ENCODE results near the gene CNNM2. TPM values are rescaled to one million over a fixed set of nuclear protein-coding genes. Genes with fewer than 3 reads are reported as not detected.

The CNNM2 gene
- total RNA-seq, 1 experiment from 2014 or later = 16.1 TPM

DNA sequence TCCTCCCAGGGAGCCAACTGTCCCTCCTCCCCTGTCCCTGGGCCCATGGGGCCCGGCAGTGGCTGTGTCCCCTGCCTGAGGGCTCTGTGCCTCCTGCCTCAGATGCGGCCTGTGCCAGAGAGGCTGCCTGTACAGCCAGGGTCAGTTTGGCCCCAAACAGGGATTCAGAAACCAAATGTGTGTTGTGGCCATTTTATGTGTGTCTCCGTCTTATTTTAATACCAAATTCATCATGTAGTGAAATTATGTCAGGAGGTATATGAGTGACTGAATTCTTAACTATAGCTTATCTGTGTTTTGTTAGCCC is 160.2 kb downstream of the CNNM2 start:
- POLR2A ChIA-PET = no interaction called here

DNA sequence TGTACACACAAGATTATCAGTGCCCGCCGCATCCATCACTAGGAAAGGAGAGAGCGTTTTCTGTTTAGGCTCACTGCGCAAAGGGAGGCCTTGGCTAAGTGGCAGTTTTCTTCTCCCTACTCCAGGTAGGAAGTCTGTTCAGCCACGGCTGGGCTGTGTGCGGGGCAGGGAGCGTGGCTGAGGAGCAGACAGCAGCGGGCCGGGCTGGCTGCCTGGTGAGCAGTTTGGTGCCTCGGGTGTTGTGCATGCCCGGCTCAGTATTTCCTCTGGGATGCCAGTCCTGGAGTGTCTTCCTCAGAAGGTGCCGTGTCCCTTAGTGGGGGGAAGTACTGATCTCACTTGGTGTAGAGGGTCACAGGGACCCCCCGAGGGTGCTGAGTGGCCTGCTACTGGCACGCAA is 160.6 kb downstream of the CNNM2 start:
- Mint-ChIP-seq H3K27ac (ENCODE audit: unreplicated experiment) (no peak overlapping the region), H3K36me3 (ENCODE audit: insufficient read depth, unreplicated experiment) (peaks cover 29% of the 10 kb centered on the region), H3K4me3 (ENCODE audit: unreplicated experiment) (no peak overlapping the region), H3K4me1 (ENCODE audit: low read depth, unreplicated experiment) (no peaks in the 10 kb centered on the region), H3K9me3 (ENCODE audit: unreplicated experiment) (no peaks in the 10 kb centered on the region), H3K27me3 (ENCODE audit: insufficient read depth, unreplicated experiment) (no peaks in the 10 kb centered on the region)
- no peaks in the 10 kb centered on the region for H3K27me3 ChIP-seq (replicated peaks; ENCODE audit: control insufficient read depth, insufficient read depth, low read length)
- no peak overlapping the region for H3K4me3 ChIP-seq (ENCODE audit: low read depth, low read length)
- H3K36me3 ChIP-seq (ENCODE audit: control insufficient read depth, insufficient read depth, low read length) = no peaks in the 10 kb centered on the region; the same call in none of the 2 replicates
- POLR2A ChIA-PET = no interaction called here
- BruUV-seq (replicated peaks) = no TSS peak
- DNase-seq = no peak
- intact Hi-C loops (cut with micrococcal nuclease; ENCODE audit: unreplicated experiment) = no loop called here
- TF ChIP-seq, protein P1, sequence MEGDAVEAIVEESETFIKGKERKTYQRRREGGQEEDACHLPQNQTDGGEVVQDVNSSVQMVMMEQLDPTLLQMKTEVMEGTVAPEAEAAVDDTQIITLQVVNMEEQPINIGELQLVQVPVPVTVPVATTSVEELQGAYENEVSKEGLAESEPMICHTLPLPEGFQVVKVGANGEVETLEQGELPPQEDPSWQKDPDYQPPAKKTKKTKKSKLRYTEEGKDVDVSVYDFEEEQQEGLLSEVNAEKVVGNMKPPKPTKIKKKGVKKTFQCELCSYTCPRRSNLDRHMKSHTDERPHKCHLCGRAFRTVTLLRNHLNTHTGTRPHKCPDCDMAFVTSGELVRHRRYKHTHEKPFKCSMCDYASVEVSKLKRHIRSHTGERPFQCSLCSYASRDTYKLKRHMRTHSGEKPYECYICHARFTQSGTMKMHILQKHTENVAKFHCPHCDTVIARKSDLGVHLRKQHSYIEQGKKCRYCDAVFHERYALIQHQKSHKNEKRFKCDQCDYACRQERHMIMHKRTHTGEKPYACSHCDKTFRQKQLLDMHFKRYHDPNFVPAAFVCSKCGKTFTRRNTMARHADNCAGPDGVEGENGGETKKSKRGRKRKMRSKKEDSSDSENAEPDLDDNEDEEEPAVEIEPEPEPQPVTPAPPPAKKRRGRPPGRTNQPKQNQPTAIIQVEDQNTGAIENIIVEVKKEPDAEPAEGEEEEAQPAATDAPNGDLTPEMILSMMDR (IDR thresholded peaks at IDR 0.05; ENCODE audit: insufficient read depth in 1 of 2, low read depth in 1 of 2, low read length in 1 of 2, severe bottlenecking in 1 of 2, unreplicated experiment in 1 of 2) = no peak
- H3K9me3 ChIP-seq = no peaks in the 10 kb centered on the region
- H3K4me1 ChIP-seq = peaks cover 8% of the 10 kb centered on the region; the same call in 1 of the 2 replicates
- CTCF ChIA-PET = no interaction called here

More for the DNA sequence above, 160.2 kb downstream of the CNNM2 start:
- Histone ChIP-seq H3K27me3 (replicated peaks; ENCODE audit: control insufficient read depth, insufficient read depth, low read length) (no peaks in the 10 kb centered on the region), H3K4me1 (peaks cover 8% of the 10 kb centered on the region; the same call in 1 of the 2 replicates), H3K4me3 (ENCODE audit: low read depth, low read length) (no peak overlapping the region), H3K36me3 (ENCODE audit: control insufficient read depth, insufficient read depth, low read length) (no peaks in the 10 kb centered on the region; the same call in none of the 2 replicates), H3K9me3 (no peaks in the 10 kb centered on the region)
- TF ChIP-seq, protein P1 (IDR thresholded peaks at IDR 0.05; ENCODE audit: insufficient read depth in 1 of 2, low read depth in 1 of 2, low read length in 1 of 2, severe bottlenecking in 1 of 2, unreplicated experiment in 1 of 2) = no peak
- CTCF ChIA-PET = interaction anchor here (0.5 kb wide), 1 partner anchor 358 kb away, joined by 9 read pairs; no protein-coding TSS in a partner anchor
- intact Hi-C loops (cut with micrococcal nuclease; ENCODE audit: unreplicated experiment) = no loop called here
- Mint-ChIP-seq H3K27me3 (ENCODE audit: insufficient read depth, unreplicated experiment) (no peaks in the 10 kb centered on the region), H3K36me3 (ENCODE audit: insufficient read depth, unreplicated experiment) (peaks cover 27% of the 10 kb centered on the region), H3K4me3 (ENCODE audit: unreplicated experiment) (no peak overlapping the region), H3K9me3 (ENCODE audit: unreplicated experiment) (no peaks in the 10 kb centered on the region), H3K4me1 (ENCODE audit: low read depth, unreplicated experiment) (no peaks in the 10 kb centered on the region), H3K27ac (ENCODE audit: unreplicated experiment) (no peak overlapping the region)
- no TSS peak for BruUV-seq (replicated peaks)
- DNase-seq = no peak

- H3K27ac Mint-ChIP-seq (ENCODE audit: unreplicated experiment) = no peak overlapping the region
- ChIA-PET POLR2A (interaction anchor here (0.6 kb wide), 1 partner anchor 205 kb away, joined by 6 read pairs; no protein-coding TSS in a partner anchor), CTCF (interaction anchor here (0.6 kb wide), 2 partner anchors 160 to 184 kb away, joined by 3 read pairs; no protein-coding TSS in a partner anchor)
- BruUV-seq (replicated peaks) = no TSS peak
- no peak for DNase-seq
- no peak overlapping the region for H3K4me3 Mint-ChIP-seq (ENCODE audit: unreplicated experiment)
- TF ChIP-seq, protein P1 (IDR thresholded peaks at IDR 0.05; ENCODE audit: insufficient read depth in 1 of 2, low read depth in 1 of 2, low read length in 1 of 2, severe bottlenecking in 1 of 2, unreplicated experiment in 1 of 2) = no peak
- no peaks in the 10 kb centered on the region for H3K27me3 Mint-ChIP-seq (ENCODE audit: insufficient read depth, unreplicated experiment)
- H3K27me3 ChIP-seq (replicated peaks; ENCODE audit: control insufficient read depth, insufficient read depth, low read length) = no peaks in the 10 kb centered on the region
- no peaks in the 10 kb centered on the region for H3K9me3 Mint-ChIP-seq (ENCODE audit: unreplicated experiment)
- no peak overlapping the region for H3K4me3 ChIP-seq (ENCODE audit: low read depth, low read length)
- H3K4me1 Mint-ChIP-seq (ENCODE audit: low read depth, unreplicated experiment) = no peaks in the 10 kb centered on the region
- H3K4me1 ChIP-seq = peaks cover 8% of the 10 kb centered on the region; the same call in 1 of the 2 replicates
- intact Hi-C loops (cut with micrococcal nuclease; ENCODE audit: unreplicated experiment) = no loop called here
- no peaks in the 10 kb centered on the region; the same call in none of the 2 replicates for H3K36me3 ChIP-seq (ENCODE audit: control insufficient read depth, insufficient read depth, low read length)
- peaks cover 30% of the 10 kb centered on the region for H3K36me3 Mint-ChIP-seq (ENCODE audit: insufficient read depth, unreplicated experiment)
- H3K9me3 ChIP-seq = no peaks in the 10 kb centered on the region
Measured at GRCh38 chr10:103079100-103079499, 161.0 kb downstream of the CNNM2 start.
